HG03469 (cell line): ENCODE data around the gene VEGFA.

Experiments used
- ATAC-seq: cut with Tn5 transposase; IDR thresholded peaks from one replicate; pipeline ENCODE4 v1.9.1; 2021; ENCODE audit warnings: mild to moderate bottlenecking, moderate library complexity, moderate number of reproducible peaks; ENCODE audit not compliant: unreplicated experiment

The VEGFA gene

GRCh38 chr6:43784049-43784855 is 14.2 kb downstream of the VEGFA start:
- no peak for ATAC-seq

GRCh38 chr6:43785220-43785752 is 15.3 kb downstream of the VEGFA start:
- ATAC-seq: no peak

GRCh38 chr6:43785904-43786303 is 15.9 kb downstream of the VEGFA start:
- ATAC-seq: no peak

- no peak for ATAC-seq
Measured at GRCh38 chr6:43786664-43787329, 16.8 kb downstream of the VEGFA start.

- ATAC-seq: no peak
Measured at GRCh38 chr6:43788301-43788700, 18.3 kb downstream of the VEGFA start.

GRCh38 chr6:43789447-43789846 is 19.4 kb downstream of the VEGFA start:
- ATAC-seq: no peak

GRCh38 chr6:43790031-43790430 is 20.0 kb downstream of the VEGFA start:
- ATAC-seq: no peak

GRCh38 chr6:43791745-43792422 is 21.9 kb downstream of the VEGFA start:
- no peak for ATAC-seq

GRCh38 chr6:43793154-43793874 is 23.3 kb downstream of the VEGFA start:
- ATAC-seq: no peak

- ATAC-seq: no peak
Measured at GRCh38 chr6:43793875-43794242, 23.8 kb downstream of the VEGFA start.

- no peak for ATAC-seq
Measured at GRCh38 chr6:43795421-43795820, 25.4 kb downstream of the VEGFA start.

GRCh38 chr6:43796168-43796567 is 26.2 kb downstream of the VEGFA start:
- no peak for ATAC-seq

- no peak for ATAC-seq
Measured at GRCh38 chr6:43796903-43797890, 27.2 kb downstream of the VEGFA start.

- ATAC-seq: no peak
Measured at GRCh38 chr6:43797919-43798318, 27.9 kb downstream of the VEGFA start.

GRCh38 chr6:43798688-43799444 is 28.9 kb downstream of the VEGFA start:
- ATAC-seq: peak; percentile 47

- no peak for ATAC-seq
Measured at GRCh38 chr6:43799551-43800297, 29.7 kb downstream of the VEGFA start.

GRCh38 chr6:43800298-43800623 is 30.2 kb downstream of the VEGFA start:
- no peak for ATAC-seq

- no peak for ATAC-seq
Measured at GRCh38 chr6:43800746-43801494, 30.9 kb downstream of the VEGFA start.
